CD4-positive, alpha-beta T cell treated with Interleukin-2 at 100 ng/mL for 4 hours (primary cell): ENCODE data around the gene SLC7A6.

Experiments
- DNase-seq: peaks from one replicate; pipeline ENCODE4 v3.0.0-alpha.2; 2020; ENCODE audit warnings: low spot score

Gene SLC7A6

DNA sequence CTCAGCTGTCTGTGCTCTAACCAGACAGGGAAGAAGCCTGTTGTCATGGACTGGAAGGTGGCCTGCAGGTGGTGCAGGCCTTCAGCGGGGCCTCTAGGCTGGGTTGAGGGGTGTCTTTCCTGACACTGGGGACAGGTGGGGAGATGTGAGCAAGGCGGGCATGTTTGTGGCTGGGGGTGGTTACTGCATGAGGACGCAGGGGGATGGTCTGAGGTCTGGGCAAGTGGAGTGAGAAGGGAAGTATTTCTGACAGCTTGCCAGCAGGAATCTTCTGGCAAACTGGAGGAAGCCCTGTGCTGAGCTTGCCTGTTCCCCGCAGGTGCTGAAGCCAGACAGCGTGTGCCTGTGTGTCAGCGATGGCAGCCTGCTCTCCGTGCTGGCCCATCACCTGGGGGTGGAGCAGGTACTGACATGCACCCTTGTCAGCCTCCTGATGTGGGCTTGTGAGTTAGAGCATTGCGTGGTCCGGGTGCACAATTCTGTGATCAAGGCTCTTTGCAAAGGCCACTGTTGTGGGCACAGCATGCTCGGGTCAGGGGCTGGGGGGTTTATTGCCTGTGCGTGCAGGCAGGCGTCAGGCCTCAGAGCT, 82.7 kb downstream of the SLC7A6 start:
- no peak for DNase-seq

DNA sequence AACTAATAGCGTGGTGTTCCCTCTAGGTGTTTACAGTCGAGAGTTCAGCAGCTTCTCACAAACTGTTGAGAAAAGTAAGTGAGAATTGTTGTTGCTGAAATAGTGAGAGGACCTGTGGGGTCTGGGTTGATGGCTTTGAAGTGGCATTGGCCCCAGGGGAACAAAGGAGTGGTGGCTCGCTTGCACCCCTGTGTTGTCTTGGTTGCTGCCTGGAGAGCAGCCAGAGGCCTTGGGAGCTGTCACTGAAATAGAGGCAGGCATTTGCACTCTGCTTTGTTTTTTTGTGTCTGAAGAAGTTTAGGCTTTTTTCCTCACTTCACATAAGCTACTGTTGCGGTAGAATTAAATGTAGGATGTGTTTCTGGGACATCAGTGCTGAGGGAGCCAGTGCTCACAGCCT, 83.3 kb downstream of the SLC7A6 start:
- no peak for DNase-seq

DNA sequence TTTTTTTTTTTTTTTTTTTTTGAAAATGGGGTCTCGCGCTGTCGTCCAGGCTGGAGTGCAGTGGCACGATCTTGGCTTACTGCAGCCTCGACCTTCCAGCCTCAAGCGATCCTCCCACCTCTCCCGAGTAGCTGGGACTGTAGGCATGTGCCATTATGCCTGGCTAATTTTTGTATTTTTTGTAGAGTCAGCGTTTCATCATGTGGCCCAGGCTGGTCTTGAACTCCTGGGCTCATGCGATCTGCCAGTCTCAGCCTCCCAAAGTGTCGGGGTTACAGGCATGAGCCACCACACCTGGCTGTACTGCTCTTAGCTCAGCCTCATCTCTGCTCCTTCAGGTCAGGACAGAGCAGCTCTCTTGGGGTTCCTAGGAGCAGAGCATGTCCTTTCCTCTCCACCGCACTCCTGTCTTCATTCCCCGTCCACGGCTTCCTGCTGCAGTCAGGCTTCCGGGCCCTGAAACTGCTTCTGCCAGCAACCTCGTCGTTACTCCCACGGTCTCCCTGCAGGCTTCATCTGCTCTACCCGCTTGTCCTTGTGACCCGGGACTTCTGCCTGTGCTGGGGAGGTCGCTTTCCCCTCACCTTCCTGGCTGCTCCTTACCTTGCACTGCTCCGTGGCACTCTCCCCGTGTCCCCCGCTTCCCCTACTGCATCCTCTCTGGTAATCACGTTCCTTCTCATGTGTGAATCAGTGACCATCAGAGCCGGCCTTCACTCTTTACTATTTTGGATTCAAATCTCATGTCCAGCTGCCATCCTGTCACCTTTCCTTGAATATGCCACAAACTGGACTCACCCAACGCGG, 84.5 kb downstream of the SLC7A6 start:
- DNase-seq, result no peak

DNA sequence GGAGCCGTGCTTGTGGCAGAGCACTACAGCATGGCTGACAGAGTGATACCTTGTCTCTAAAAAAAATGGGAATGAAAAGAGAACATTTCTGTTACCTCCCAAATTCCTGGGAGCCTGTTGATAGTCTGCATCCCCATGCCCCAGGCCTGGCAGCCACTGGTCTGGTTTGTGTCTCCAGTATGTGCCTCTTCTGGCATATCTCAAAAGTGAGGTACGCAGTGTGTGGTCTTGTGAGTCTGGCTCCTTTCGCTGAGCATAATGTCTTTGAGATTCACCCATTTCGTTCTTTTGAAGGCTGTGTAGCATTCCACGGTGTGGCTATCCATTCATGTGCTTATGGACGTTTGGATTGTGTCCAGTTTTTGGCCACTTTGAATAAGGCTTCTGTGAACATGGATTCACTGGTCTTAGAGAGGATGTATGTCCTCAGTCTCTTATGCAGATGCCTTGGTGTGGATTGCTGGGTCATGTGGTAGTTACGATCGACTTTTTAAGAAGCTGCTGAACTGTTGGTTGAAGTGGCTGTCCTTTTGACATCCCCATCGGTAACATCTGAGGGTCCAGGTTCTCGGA, 85.6 kb downstream of the SLC7A6 start:
- no peak for DNase-seq

DNA sequence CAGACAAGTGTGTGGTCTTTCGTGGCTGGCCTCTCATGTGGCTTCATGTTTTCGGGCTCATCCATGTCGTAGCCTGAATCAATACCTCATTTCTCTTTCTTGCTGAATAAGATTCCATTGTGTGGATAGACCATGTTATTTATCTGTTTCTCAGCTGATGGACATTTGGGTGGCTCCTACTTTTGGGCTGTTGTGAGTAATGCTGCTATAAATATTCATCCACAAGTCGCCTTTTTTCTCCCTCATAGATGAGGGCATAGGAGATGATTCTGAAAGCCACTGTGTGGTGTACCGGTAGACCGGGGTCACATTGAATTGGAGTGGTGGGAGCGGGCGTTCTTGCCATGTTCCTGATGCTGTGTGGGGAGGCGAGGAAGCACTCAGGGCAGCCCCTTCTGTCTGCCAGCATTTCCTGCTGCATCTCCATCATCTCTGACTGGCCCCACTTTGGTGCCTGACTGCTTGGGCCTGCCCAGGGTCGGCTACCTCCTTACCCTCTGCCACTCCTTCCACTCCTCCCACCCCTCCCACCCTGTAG, 86.6 kb downstream of the SLC7A6 start:
- no peak for DNase-seq
